GM19240 (cell line): ENCODE results near the gene FRMPD2.
A peak's percentile ranks its signal among the peaks of the same experiment; 100 is the strongest.
"Not testable (repeated sequence)": the region's sequence is repeated elsewhere in the genome, so short reads cannot be mapped to it uniquely, and the experiment has no call there.

Experiments
- DNase-seq: peaks from one replicate; pipeline ENCODE4 v3.0.0; 2011; ENCODE audit warnings: low spot score; ENCODE audit not compliant: insufficient read length

Gene FRMPD2

DNA sequence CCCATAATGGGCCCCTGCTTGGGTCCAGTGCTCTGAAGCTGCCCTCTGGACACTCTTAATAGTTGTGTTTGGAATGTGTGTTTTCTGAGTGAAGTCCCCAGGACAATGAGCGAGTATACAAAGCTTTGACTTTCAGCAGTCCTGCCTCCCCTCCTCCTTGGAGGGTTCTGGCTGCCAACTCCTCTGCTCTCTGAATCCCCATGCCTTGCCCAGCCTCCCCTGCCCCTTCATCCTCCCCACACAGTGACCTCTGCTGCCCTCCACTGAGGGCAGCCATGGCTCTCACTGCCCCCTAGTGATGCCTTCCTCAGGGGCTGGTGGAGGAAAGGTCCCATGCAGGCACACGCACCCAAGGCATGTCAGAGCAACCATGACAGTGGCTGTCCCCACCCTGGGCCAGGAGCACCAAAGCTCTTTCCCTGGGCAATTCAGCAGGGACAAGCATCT lies 40.9 kb downstream of the FRMPD2 start:
- DNase-seq: no peak

DNA sequence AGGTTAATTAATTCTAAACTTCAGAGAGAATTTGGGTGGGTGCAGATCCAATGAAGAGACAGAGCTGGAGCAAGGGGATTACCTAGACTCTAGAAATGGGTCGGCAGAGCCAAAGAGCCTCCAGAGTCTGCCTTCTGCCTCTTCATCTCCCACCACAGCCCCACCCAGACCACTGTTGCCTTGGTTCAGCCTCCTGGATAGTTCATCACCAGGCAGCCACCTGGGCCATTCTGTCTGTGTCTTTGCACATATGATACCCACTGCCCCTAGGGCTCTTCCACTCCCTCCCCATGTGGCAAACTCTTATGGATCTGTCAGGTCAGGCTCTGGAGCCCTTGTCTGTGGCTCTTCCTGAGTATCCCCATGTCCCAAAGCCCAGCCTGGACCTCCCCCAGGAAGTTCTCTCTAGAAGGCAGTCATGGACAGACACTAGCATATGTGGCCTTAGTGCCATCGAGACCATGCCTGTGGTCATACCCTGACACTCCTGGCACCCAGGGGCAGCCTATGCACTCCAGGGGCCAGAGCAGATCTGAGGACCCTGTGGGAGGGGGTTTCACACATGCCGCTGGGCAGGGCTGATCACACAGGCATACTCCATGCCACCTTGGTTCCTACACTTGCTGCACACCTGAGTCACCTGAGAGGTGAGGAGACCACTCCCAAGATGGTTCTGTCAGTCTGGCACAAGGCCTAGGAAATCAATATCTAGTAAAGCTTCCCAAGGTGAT lies 41.6 kb downstream of the FRMPD2 start:
- no peak for DNase-seq

DNA sequence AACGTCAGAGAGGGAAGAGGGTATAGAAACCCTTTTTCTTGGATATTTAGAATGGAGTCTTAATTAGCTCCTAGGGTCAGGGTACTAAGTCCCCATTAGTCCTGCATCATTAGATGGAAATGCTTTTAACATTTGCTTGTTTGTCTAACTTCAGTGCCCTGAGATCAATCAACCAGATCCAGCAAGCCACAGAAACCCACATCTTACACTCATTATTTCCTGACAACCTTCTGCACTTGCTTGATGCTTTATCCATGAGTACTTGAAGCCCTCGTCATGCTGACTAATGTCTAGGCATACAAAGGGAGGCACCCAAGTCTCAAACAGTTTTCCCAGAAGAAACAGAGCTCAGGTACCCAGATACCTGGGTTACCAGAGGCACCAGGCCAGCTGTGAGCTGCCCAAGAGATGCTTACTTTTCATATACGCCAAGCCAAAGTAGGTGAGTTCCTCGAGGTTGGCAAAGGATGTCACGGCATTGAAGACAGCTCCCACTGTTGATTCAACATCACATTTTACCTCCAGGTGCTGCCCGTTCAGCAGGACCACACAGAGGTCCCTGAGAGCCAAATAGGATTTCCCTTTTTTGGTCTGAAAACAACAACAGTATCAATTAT lies 42.7 kb downstream of the FRMPD2 start:
- DNase-seq: no peak

DNA sequence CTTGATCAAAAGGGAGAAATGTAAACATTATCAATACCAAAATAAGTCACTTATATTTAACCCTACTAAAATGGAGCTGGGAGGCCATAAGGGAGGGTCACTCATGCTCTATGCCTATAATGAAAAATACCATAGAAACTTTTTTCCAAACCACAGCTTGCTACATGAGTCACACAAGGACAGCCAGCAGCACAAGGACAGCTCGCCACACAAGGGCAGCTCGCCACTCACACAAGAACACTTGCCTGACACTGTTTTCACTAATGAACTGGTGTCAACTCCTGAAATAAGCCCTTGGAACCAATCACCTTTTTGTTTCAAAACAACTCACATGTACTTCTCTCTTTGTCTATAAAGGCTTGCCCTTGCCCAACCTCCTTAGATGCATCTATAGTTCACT lies 43.3 kb downstream of the FRMPD2 start:
- no peak for DNase-seq

DNA sequence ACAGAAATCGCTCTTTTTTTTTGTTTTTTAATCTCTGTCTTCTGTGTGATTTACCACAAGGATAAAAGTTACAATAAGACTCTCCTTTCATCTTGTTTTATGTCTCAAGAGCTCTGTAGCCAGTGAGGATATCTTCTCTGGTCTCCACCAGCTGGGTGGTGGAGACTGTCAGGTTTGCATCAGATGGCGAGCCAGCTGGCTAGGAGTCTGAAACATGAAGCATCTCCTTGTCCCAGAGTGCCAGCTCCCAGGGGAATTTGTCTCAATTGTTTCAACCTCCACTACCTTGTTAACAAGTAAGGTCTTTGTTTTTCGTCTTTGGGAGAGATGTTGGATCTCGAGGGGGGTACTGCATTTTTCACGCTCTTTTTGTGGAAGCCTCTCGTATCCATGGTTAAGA lies 47.3 kb downstream of the FRMPD2 start:
- no peak for DNase-seq

DNA sequence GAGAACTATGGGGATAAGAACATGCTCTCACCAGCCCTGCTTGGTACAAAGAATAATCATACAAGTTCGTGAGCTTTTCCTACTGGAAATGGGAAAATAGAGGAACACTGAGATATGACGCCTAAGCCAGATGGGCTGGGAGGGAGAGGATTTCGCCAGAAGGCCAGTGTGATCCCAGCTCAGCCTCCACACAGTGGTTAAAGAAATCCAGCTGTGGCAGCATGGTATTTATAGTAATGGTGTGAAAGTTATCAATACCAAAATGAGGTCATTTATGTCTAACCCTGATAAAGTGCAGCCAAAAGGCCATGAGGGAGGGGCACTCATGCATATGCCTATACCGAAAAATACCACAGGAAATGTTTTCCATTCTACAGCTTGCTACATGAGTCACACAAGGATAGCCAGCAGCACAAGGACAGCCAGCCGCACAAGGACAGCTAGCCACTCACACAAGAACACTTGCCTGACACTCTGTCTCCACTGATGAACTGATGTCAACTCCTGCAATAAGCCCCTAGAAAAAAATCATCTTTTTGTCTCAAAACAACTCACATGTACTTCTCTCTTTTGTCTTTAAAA lies 49.4 kb downstream of the FRMPD2 start:
- DNase-seq: no peak

DNA sequence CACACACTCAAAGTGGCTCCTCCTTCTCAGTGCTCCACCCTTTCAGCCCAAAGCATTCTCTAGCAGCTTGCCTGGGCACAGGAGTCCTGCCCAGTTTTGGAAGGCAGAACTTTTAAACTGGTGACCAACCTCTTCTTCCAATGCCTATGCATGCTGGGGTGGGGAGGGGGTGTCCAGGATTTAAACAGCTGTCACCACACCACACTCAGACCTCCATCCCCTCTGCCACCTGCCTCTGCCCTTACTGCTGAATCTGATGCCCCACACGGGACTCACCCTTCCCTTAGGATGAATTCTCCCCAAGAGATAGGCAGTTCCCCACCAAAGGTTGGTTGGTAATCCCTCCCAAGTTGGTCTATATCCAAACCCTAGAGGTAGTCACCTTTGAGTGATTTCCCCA lies 50.2 kb downstream of the FRMPD2 start:
- DNase-seq: no peak

DNA sequence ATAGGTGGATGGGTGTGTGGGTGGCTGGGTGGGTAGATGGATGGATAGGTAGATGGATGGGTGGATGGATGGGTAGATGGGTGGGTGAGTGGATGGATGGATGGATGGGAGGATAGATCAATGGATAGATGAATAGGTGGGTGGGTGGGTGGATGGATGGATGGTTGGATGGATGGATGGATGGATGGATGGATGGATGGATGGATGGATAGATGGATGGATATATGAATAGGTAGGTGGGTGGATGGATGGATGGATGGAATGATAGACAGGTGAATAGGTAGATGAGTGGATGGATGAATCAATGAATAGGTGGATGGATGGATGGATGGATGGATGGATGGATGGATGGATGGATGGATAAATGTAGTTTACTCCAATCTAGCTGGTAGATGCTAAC lies 52.7 kb downstream of the FRMPD2 start:
- DNase-seq: no peak

DNA sequence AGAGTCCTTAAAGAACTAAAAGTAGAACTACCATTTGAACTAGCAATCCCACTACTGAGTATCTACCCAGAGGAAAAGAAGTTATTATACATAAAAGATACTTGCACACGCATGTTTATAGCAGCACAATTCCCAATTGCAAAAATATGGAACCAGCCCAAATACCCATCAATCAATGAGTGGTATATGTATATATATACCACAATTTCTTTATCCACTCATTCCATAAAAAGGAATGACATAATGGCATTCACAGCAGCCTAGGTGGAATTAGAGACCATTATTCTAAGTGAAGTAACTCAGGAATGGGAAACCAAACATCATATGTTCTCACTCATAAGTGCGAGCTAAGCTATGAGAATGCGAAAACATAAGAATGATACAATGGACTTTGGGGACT lies 53.5 kb downstream of the FRMPD2 start:
- not testable (repeated sequence) for DNase-seq

DNA sequence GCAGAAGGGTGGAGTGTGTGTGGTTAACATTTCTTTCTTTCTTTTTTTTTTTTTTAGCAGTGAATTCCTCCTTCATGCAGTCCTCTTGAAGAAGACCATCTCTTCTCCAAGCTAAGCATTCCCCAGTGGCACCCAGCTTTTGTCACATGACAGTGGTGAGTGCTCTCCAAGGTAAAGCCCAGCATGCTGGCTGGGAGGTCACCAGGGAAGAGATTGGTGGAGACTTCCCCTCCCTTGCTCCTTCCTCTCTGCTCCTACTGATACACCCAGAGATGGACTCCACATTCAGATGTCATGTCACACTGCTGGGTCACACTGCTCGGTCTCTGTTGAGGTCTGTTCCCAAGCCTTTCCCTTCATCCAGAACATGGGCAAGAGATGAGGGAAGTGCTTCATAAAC lies 55.3 kb downstream of the FRMPD2 start:
- DNase-seq: no peak

DNA sequence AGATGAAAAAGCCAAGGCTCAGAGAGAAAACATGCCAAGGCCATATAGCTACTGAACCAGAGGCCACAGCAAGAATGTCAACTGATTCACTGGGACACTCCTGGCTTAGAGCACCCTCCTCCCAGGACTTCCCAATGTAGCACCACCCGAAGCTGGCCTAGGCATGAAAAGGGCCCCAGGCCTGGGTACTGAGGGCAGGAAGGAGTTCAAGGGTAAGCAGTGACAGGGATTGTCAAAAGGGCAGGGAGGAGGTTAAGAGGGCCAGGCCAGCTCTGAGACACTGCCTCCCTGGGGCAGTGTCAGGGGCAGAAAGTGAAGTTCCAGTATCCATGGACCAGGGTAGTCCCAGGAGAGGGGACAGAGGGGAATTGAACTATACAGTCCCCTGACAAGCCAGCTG lies 57.8 kb downstream of the FRMPD2 start:
- no peak for DNase-seq

DNA sequence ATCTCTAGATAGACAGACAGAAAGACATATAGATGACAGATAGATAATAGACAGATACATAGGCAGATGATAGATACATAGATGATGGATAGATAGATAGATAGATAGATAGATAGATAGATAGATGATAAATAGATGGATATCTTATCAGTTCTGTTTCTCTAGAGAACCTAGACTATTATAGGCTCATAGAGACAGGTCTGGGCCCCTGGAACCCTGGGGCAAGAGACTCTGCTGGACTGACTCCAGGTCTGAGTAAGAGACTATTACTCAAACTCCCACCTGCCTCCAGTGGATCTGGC lies 58.3 kb downstream of the FRMPD2 start:
- DNase-seq: no peak

DNA sequence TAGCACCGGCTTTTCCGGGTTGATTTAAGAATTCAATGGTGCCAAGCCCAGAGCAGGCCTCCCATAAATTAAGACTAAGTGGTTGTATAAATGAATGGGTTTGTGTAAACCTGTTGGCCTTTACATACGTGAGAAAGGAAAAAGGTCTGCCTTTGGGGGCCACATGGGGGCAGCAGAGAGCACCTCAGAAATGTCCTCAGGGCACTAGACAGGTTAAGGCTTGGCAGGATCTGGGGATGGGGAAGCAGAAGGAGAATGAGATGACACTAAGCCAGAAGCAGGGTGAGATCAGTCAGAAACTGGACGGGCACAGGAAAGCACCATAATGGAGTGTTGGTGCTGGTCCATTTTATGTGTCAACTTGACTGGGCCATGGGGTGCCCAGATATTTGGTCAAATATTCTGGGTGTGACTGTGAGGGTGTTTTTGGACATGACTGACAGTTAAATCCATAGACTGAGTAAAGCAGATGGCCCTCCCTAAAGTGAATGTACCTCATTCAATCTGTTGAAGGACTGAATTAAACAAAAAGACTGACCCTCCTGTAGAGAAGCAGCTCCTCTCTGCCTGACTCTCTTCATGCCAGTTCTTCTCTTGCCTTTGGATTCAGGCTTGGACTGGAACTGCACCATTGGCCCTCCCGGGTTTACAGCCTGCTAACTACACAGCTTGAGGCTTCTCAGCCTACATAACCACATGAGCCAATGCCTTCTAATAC lies 58.9 kb downstream of the FRMPD2 start:
- peak; percentile 29 for DNase-seq

DNA sequence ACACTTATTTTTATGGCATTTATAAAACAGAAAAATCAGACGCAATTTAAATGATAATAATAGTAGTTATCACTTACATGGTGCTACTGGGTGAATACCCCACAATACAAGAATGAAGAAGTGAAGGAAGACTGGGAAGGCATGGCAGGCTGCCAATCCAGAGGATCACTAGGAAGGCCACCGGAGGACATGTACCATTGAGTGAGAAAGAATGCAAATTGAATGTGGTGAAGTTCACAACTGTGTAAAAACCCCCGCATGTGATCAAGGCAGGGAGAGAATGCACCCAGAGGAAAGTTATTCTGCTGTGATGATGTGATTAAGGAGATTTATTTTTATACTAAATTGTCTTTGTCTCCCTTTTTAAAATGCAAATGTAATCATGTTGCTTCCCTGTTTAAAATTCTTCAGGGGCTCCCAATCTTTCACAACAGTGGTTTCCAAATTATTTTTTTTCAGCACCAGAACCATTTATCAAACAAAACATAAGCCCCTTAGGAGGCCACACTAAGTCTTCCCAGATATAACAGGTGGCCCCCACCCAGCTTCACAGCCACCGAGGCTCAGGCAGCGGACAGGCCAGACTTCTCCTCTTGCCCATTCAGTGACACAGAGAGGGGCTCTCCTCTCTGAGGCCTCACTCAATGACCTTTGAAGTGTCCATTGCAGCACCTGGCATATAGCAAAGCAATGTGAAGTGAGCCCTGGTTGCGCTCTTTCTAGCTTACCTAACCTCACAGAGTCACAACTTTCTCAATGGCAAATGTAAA lies 59.6 kb downstream of the FRMPD2 start:
- no peak for DNase-seq

DNA sequence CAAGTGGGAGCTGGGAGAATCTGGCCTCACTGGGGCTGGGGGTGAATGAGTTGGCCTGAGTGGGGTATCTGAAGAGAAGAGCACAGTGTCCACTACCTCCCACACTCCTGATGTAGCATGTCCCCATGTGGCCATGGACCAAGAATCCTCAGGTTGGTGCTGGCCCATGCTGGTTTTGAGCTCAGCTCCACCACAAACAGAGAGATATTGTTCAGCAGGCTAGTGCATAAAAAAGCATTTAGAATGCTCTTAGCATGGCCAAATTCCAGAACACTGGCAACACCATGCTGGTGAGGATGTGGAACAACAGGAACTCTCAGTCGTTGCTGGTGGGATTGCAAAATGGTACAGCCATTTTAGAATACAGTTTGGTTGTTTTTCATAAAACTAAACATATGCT lies 61.4 kb downstream of the FRMPD2 start:
- no peak for DNase-seq

DNA sequence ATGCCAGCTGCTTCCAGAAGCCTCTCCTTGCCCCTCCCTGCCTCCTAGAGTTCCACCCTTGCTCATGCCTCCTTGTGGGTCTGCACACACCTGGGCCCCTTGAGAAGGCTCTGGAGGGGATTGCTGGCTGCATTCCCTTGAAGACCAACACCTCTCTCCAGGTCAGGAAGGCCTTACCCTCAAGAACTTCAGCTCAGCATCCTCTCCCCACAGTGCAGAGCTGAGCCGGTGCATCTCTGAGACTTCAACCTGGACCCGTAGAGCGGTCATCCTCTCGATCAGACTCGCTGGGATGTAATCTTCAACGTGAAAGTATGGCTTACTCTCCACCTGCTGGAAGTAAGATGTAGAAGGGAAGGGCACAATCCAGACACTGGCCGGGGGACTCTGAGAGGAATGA lies 62.7 kb downstream of the FRMPD2 start:
- no peak for DNase-seq

DNA sequence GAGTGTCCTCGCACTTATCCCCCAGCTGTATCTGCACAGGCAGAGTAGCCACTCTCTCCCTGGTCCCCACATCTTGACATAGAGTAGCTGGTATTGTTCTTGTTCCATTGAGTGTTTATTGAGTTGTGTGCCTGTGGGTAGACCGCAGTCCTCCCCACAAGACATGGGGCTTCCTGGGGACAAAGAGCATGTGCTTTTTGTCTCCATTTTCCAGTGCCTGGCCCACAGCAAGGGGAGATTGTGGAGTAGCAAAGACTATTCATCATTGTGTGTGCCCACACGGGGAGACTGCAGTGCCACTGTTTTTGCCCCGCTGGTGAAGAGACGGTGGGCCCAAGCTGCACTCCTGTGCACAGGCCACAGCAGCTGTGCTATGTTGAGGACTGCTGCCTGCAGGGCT lies 63.5 kb downstream of the FRMPD2 start:
- no peak for DNase-seq

DNA sequence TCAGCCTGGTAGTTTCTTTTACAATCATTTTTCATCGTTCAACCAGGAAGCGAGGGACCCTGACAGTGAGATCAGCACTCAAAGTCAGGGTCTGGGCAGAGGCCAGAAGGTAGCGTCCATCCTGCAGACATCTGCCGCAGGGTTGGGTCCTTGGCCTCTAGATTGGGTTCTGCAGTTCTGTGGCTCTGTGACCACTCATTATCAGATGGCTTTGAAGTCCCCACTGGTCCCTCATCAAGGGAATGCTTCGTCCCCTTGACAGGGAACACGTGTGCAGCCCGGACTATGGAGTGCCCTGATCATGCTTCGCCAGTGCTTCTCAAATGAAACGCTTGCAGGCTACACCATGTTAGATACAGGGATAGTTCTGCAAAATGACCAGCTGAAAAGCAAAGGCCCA lies 64.1 kb downstream of the FRMPD2 start:
- DNase-seq: no peak

DNA sequence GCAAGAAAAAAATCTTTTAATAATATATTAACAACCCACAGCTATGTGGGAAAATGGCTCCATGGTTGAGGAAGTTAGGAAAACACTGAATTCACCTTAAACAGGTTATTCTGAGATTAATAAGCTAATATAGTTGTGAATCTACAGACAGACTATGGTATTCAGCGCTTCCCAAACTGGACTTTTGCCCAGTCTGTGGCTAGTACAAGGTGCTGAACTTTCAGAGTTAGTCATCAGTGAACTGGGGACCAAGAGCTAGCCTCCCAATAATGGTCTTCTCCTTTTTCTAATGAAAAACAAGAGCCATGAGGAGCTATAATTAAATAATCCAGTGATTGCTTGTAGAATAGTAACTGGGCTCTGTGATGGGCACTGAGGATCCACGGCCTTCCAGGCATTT lies 65.3 kb downstream of the FRMPD2 start:
- no peak for DNase-seq

DNA sequence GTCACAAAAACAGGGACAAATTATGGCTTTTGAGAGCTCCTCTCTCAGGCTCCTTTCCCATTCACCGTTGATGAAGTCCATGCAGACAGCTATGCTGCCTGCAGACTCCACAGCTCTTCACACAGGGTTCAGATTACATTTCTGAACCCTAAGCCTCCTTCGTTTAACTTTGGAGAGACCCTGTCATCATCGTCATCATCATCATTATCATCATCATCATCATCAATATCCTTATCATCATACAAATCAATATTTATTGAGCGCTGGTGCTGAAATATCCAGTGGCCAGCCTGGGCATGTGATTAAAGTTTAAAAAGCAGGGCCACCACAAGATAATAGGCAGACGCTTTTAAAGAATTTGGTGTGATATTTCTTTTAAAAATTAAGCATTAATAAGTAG lies 66.6 kb downstream of the FRMPD2 start:
- DNase-seq: no peak

DNA sequence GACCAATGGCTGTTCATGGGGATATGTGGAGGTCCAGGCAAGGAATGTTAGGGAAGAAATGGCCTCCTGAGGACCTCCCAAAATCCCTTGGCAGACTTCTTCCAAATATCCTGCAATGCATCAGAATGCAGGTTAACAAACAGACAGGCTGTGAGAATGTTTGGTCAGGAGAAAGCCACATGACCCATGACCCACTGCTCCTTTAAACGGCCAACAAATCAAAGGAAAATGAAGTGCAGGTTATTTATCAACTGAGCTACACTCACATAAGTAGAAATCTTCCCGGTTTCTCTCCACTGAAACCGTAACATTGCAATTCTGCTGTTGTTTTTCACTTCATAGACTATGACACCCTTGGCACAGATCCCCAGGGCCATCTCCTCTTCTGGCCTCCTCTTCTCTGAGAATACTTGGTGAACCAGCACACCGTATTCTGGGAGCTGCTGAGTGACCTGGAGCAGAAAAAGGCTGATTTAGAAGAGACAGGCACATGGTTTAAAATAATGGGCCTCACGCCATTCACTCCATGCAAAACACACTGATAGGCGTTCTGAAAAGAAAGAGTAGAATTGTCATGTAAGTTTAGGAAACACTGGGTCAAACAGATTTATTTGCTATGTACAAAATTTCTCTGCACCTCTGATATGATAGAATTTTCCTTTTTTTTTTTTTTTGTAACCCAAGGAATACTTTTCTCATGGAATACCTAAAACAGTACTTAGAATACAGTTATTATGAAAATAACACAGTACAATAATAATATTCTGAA lies 67.8 kb downstream of the FRMPD2 start:
- no peak for DNase-seq
